Right cardiac atrium (tissue), 5 donors: ENCODE measurements around the gene OR8G5. TPM values are rescaled to one million over a fixed set of nuclear protein-coding genes. Genes with fewer than 3 reads are reported as not detected.
"Not testable (repeated sequence)": the region's sequence is repeated elsewhere in the genome, so short reads cannot be mapped to it uniquely, and the experiment has no call there.

Experiments
- ATAC-seq, 2 donors: fragments of 200-7000 bp; cut with Tn5 transposase; one replicate each; pipeline versions ENCODE4 v1.8.0 to v1.9.1; 2020; ENCODE audit warnings: moderate library complexity in 2 of 2, mild to moderate bottlenecking in 1 of 2
- DNase-seq, 3 donors: peaks; one replicate each; pipeline ENCODE4 v3.0.0-alpha.2; 2020
- H3K27ac ChIP-seq: one replicate; pipeline ENCODE4 v1.5.1; 2013; ENCODE audit warnings: mild to moderate bottlenecking, low read length, control low read depth, moderate library complexity
- H3K27me3 ChIP-seq: one replicate; pipeline ENCODE4 v1.6.1; 2013; ENCODE audit not compliant: control insufficient read depth, insufficient read depth
- H3K4me1 ChIP-seq: one replicate; pipeline ENCODE4 v1.6.1; 2013; ENCODE audit warnings: low read length; ENCODE audit not compliant: control insufficient read depth, insufficient read depth
- H3K4me3 ChIP-seq: one replicate; pipeline ENCODE4 v1.5.1; 2013; ENCODE audit warnings: low read length, control low read depth
- H3K9me3 ChIP-seq: one replicate; pipeline ENCODE4 v1.6.1; 2013; ENCODE audit warnings: low read length; ENCODE audit not compliant: control insufficient read depth
- WGBS: extraction: QIAGEN DNeasy Blood & Tissue Kit; methylation state at CpG from one replicate; pipeline ENCODE4 v1.1.7; 2013; 5-methylcytosine and 5-hydroxymethylcytosine counted together
- intact Hi-C, 4 donors: fragments of 100-400 bp; cut with DNase I; formaldehyde crosslinking; loops; one replicate each; pipeline versions ENCODE4 v1.11.0 to v1.14.0; 2022 to 2023
- polyA plus RNA-seq: library from polyadenylated mRNA; stranded (reverse); fragments of 200-250 nt; gene quantifications from one replicate; pipeline ENCODE4 v1.2.3, GENCODE V29; 2013
- total RNA-seq, 4 donors: library from RNA; stranded (reverse); fragmentation: NEBNext Ultra II Directional; extraction: Animal tissue kit (Norgen Biotek cat#: 25700); gene quantifications; one replicate each; pipeline ENCODE4 v1.2.1, GENCODE V29; 2021
- donor health status: healthy with polysubstance abuse.
- donor health status: DM: no; HTN: yes; CAD: no.
- donor health status: DM: no; HTN: no; CAD: no.
- donor health status: DM: no; HTN: yes; CAD: no; lungs with severe emphysema.
- donor health status: DM: yes; HTN: yes; CAD: no.

The OR8G5 gene
- total and polyA plus RNA-seq, 5 donors = not detected

- Histone ChIP-seq H3K4me3 (no peak overlapping the region), H3K4me1 (no peaks in the 10 kb centered on the region), H3K27ac (no peak overlapping the region), H3K9me3 (no peaks in the 10 kb centered on the region), H3K27me3 (no peaks in the 10 kb centered on the region)
- intact Hi-C loops = no loop called here
- ATAC-seq = no peak
- 71% methylated on average over 5 of the region's 5 CpGs for WGBS
- DNase-seq = no peak
These were observed 17.7 kb upstream of the OR8G5 start for GRCh38 chr11:124238512-124238911.

- no peak within 1 kb of the TSS for H3K4me3 ChIP-seq
- no peak within 1 kb of the TSS for H3K27ac ChIP-seq
- intact Hi-C loops = no loop called here
- DNase-seq = no peak
- H3K27me3 ChIP-seq = no peaks in the 10 kb centered on the region
- 61% methylated on average over 3 of the region's 3 CpGs for WGBS
- no peaks in the 10 kb centered on the region for H3K4me1 ChIP-seq
- ATAC-seq = no peak
- no peaks in the 10 kb centered on the region for H3K9me3 ChIP-seq
These were observed 15.4 kb upstream of the OR8G5 start, which contains the start of gene OR8G1 for GRCh38 chr11:124240621-124241397. TSS of gene OR8G1 (plus strand) at chr11:124241095. CDS start at chr11:124249676, 8,581 bp downstream.

- ATAC-seq, H3K27me3 ChIP-seq, H3K4me3 ChIP-seq, DNase-seq, H3K4me1 ChIP-seq, intact Hi-C loops, H3K9me3 ChIP-seq, H3K27ac ChIP-seq: not testable (repeated sequence)
- WGBS = 50% methylated on average over 3 of the region's 3 CpGs
These were observed 6.3 kb upstream of the OR8G5 start for GRCh38 chr11:124249869-124250268.

GRCh38 chr11:124265041-124265440 lies 8.9 kb downstream of the OR8G5 start:
- H3K4me3 ChIP-seq, DNase-seq, H3K9me3 ChIP-seq, H3K27me3 ChIP-seq, intact Hi-C loops, H3K4me1 ChIP-seq, ATAC-seq, H3K27ac ChIP-seq: not testable (repeated sequence)
- WGBS = 71% methylated on average over 4 of the region's 4 CpGs

- H3K4me1 ChIP-seq, ATAC-seq, intact Hi-C loops, DNase-seq, H3K4me3 ChIP-seq, H3K27ac ChIP-seq, H3K9me3 ChIP-seq, H3K27me3 ChIP-seq: not testable (repeated sequence)
- 47% methylated on average over 7 of the region's 7 CpGs for WGBS
These were observed 14.7 kb downstream of the OR8G5 start for GRCh38 chr11:124270886-124271285.

GRCh38 chr11:124274000-124274399 lies 17.8 kb downstream of the OR8G5 start:
- H3K9me3 ChIP-seq = no peaks in the 10 kb centered on the region
- H3K27ac ChIP-seq = no peak overlapping the region
- WGBS = 83% methylated on average over 2 of the region's 2 CpGs
- DNase-seq (no peak), ATAC-seq (no peak)
- H3K4me3 ChIP-seq = no peak overlapping the region
- H3K4me1 ChIP-seq = no peaks in the 10 kb centered on the region
- intact Hi-C loops = no loop called here
- H3K27me3 ChIP-seq = no peaks in the 10 kb centered on the region

GRCh38 chr11:124276081-124276480 lies 19.9 kb downstream of the OR8G5 start:
- intact Hi-C loops = no loop called here
- Histone ChIP-seq H3K4me3 (no peak overlapping the region), H3K4me1 (no peaks in the 10 kb centered on the region), H3K27ac (no peak overlapping the region), H3K9me3 (no peaks in the 10 kb centered on the region), H3K27me3 (no peaks in the 10 kb centered on the region)
- no peak for ATAC-seq
- WGBS = 45% methylated on average over 1 of the region's 1 CpG
- no peak for DNase-seq

GRCh38 chr11:124277207-124277606 lies 21.0 kb downstream of the OR8G5 start:
- Histone ChIP-seq H3K4me3 (no peak overlapping the region), H3K9me3 (no peaks in the 10 kb centered on the region), H3K4me1 (no peaks in the 10 kb centered on the region), H3K27ac (no peak overlapping the region), H3K27me3 (no peaks in the 10 kb centered on the region)
- WGBS = 84% methylated on average over 3 of the region's 3 CpGs
- no peak for DNase-seq
- intact Hi-C loops = no loop called here
- no peak for ATAC-seq

- no peaks in the 10 kb centered on the region for H3K4me1 ChIP-seq
- no peak overlapping the region for H3K4me3 ChIP-seq
- 78% methylated on average over 3 of the region's 3 CpGs for WGBS
- intact Hi-C loops = no loop called here
- no peak for ATAC-seq
- H3K27ac ChIP-seq = no peak overlapping the region
- no peaks in the 10 kb centered on the region for H3K9me3 ChIP-seq
- no peak for DNase-seq
- no peaks in the 10 kb centered on the region for H3K27me3 ChIP-seq
These were observed 21.6 kb downstream of the OR8G5 start for GRCh38 chr11:124277804-124278203.

GRCh38 chr11:124278261-124278660 lies 22.1 kb downstream of the OR8G5 start:
- ATAC-seq (no peak), DNase-seq (no peak)
- H3K9me3 ChIP-seq = no peaks in the 10 kb centered on the region
- H3K27me3 ChIP-seq = no peaks in the 10 kb centered on the region
- no peak overlapping the region for H3K4me3 ChIP-seq
- 90% methylated on average over 2 of the region's 2 CpGs for WGBS
- no peaks in the 10 kb centered on the region for H3K4me1 ChIP-seq
- intact Hi-C loops = no loop called here
- no peak overlapping the region for H3K27ac ChIP-seq

- intact Hi-C loops = loop anchor here in 1 of 4 donors (10.0 kb wide), 1 partner anchor 49 kb away; no protein-coding TSS in a partner anchor
- H3K27me3 ChIP-seq = no peaks in the 10 kb centered on the region
- ATAC-seq (no peak), DNase-seq (no peak)
- H3K4me1 ChIP-seq = no peaks in the 10 kb centered on the region
- H3K9me3 ChIP-seq = no peaks in the 10 kb centered on the region
- no peak overlapping the region for H3K27ac ChIP-seq
- 47% methylated on average over 3 of the region's 3 CpGs for WGBS
- no peak overlapping the region for H3K4me3 ChIP-seq
These were observed 29.6 kb downstream of the OR8G5 start for GRCh38 chr11:124285610-124286344.
